ENCODE data around the gene ERC2.

ERC2 gene

DNA sequence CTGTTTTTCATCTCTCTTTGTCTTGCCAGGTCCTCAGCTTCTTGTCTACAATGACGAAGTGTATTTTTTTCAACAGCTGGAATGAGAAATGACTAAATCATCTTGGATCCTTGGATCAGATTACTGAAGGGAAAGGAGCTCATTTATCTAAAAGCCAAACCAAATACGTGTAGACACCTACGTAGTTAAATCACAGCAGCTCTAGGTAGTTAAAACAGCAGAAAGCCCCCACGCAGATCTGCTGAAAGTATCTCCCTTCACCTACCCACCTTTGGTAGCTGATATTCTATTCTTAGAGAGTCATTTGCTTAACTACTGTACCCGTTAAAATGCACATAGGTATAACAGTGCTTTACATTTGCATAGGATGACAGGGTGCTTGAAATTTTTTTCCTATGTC is 875.7 kb downstream of the ERC2 start:
- Histone ChIP-seq H3K4me1 (ENCODE audit: insufficient read depth, poor library complexity, severe bottlenecking) (peaks cover 2% of the 10 kb centered on the region), H3K27ac (ENCODE audit: poor library complexity, severe bottlenecking) (no peak overlapping the region), H3K27me3 (ENCODE audit: insufficient read depth, poor library complexity, severe bottlenecking) (no peaks in the 10 kb centered on the region), H3K4me3 (ENCODE audit: severe bottlenecking) (no peak overlapping the region), H3K9me3 (ENCODE audit: severe bottlenecking) (no peaks in the 10 kb centered on the region), H3K36me3 (ENCODE audit: low read depth) (no peaks in the 10 kb centered on the region)
- TF ChIP-seq, protein P1, sequence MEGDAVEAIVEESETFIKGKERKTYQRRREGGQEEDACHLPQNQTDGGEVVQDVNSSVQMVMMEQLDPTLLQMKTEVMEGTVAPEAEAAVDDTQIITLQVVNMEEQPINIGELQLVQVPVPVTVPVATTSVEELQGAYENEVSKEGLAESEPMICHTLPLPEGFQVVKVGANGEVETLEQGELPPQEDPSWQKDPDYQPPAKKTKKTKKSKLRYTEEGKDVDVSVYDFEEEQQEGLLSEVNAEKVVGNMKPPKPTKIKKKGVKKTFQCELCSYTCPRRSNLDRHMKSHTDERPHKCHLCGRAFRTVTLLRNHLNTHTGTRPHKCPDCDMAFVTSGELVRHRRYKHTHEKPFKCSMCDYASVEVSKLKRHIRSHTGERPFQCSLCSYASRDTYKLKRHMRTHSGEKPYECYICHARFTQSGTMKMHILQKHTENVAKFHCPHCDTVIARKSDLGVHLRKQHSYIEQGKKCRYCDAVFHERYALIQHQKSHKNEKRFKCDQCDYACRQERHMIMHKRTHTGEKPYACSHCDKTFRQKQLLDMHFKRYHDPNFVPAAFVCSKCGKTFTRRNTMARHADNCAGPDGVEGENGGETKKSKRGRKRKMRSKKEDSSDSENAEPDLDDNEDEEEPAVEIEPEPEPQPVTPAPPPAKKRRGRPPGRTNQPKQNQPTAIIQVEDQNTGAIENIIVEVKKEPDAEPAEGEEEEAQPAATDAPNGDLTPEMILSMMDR (IDR thresholded peaks at IDR 0.05; ENCODE audit: poor library complexity, severe bottlenecking): no peak
- ATAC-seq (ENCODE audit: low read depth): no peak
- DNase-seq (ENCODE audit: low spot score): no peak

DNA sequence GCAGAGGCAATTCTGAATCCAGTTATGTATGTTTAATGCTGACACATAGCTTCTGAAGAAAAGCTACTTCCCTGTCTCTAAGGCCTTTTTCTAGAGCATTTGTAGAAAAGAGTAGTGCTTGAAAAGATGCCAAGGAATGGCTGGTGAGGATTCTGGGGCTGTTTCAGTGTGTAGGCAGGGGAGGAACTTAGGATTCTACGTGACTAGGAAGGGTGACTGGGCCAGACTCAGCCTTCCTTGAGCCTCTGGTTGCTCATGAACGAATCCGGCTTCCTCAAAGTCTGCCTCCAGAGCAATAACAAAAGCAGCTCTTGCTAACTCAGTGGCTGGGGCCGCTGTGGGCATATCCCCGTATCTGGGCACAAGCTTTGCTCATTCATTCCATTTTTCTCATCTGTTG is 876.4 kb downstream of the ERC2 start:
- H3K27me3 ChIP-seq (ENCODE audit: insufficient read depth, poor library complexity, severe bottlenecking): no peaks in the 10 kb centered on the region
- DNase-seq (ENCODE audit: low spot score) (no peak), ATAC-seq (ENCODE audit: low read depth) (no peak)
- TF ChIP-seq, protein P1 (IDR thresholded peaks at IDR 0.05; ENCODE audit: poor library complexity, severe bottlenecking): no peak
- no peaks in the 10 kb centered on the region for H3K9me3 ChIP-seq (ENCODE audit: severe bottlenecking)
- no peaks in the 10 kb centered on the region for H3K4me1 ChIP-seq (ENCODE audit: insufficient read depth, poor library complexity, severe bottlenecking)
- H3K27ac ChIP-seq (ENCODE audit: poor library complexity, severe bottlenecking): no peak overlapping the region
- H3K4me3 ChIP-seq (ENCODE audit: severe bottlenecking): no peak overlapping the region
- no peaks in the 10 kb centered on the region for H3K36me3 ChIP-seq (ENCODE audit: low read depth)

DNA sequence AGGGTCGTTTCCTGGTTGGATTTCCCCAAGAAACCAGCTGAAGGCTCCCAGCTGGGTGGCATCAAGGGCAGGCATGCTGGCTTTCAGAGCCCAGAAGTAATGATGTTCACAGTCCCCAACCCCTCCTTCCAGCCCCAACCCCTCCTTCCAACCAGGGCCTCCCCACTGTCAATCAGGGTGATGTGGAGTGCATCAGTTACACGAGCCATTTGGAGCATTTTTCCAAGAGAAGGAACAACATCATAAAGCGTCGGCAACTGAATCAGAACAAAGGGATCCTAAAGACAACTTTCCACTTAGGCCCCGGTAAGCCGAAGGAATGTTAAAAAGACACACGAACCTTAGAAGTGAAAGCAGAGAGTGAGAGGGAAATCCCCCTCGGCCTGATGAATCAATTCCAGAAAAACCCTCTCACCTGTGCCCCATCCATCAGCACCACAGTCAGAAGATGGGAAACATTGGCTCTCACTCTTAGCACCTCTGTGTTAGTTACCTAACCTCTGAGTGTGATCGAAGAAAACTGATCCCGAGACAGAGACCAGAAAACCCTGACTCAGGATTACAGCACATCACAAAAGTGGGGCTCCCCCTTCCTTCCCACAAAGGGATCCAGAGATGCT is 880.0 kb downstream of the ERC2 start:
- H3K9me3 ChIP-seq (ENCODE audit: severe bottlenecking): no peaks in the 10 kb centered on the region
- no peaks in the 10 kb centered on the region for H3K27me3 ChIP-seq (ENCODE audit: insufficient read depth, poor library complexity, severe bottlenecking)
- no peak overlapping the region for H3K27ac ChIP-seq (ENCODE audit: poor library complexity, severe bottlenecking)
- ATAC-seq (ENCODE audit: low read depth) (no peak), DNase-seq (ENCODE audit: low spot score) (no peak)
- no peaks in the 10 kb centered on the region for H3K4me1 ChIP-seq (ENCODE audit: insufficient read depth, poor library complexity, severe bottlenecking)
- H3K36me3 ChIP-seq (ENCODE audit: low read depth): no peaks in the 10 kb centered on the region
- no peak overlapping the region for H3K4me3 ChIP-seq (ENCODE audit: severe bottlenecking)
- TF ChIP-seq, protein P1 (IDR thresholded peaks at IDR 0.05; ENCODE audit: poor library complexity, severe bottlenecking): no peak

DNA sequence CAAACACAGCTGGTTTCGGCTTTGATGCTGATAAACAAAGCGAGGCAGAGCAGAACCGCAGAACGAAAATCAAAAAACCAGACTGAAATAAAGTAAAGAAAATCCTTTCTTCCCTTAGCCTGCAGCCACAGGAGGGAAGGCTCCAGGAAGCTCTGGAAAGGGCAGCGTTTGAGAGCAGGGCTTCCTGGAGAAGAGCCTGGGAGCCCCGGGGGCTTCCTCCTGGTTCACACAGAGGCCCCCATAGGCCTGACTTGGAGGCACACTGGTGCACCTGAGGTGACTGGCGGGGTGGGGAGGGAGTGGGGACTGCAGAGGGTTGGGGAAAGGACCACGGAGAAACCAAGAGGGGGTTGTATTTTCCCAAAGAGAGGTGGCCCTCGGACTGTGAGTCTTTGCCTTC is 882.4 kb downstream of the ERC2 start:
- Histone ChIP-seq H3K27me3 (ENCODE audit: insufficient read depth, poor library complexity, severe bottlenecking) (no peaks in the 10 kb centered on the region), H3K4me3 (ENCODE audit: severe bottlenecking) (no peak overlapping the region), H3K27ac (ENCODE audit: poor library complexity, severe bottlenecking) (no peak overlapping the region), H3K36me3 (ENCODE audit: low read depth) (no peaks in the 10 kb centered on the region), H3K4me1 (ENCODE audit: insufficient read depth, poor library complexity, severe bottlenecking) (no peaks in the 10 kb centered on the region), H3K9me3 (ENCODE audit: severe bottlenecking) (no peaks in the 10 kb centered on the region)
- DNase-seq (ENCODE audit: low spot score) (no peak), ATAC-seq (ENCODE audit: low read depth) (no peak)
- TF ChIP-seq, protein P1 (IDR thresholded peaks at IDR 0.05; ENCODE audit: poor library complexity, severe bottlenecking): no peak

DNA sequence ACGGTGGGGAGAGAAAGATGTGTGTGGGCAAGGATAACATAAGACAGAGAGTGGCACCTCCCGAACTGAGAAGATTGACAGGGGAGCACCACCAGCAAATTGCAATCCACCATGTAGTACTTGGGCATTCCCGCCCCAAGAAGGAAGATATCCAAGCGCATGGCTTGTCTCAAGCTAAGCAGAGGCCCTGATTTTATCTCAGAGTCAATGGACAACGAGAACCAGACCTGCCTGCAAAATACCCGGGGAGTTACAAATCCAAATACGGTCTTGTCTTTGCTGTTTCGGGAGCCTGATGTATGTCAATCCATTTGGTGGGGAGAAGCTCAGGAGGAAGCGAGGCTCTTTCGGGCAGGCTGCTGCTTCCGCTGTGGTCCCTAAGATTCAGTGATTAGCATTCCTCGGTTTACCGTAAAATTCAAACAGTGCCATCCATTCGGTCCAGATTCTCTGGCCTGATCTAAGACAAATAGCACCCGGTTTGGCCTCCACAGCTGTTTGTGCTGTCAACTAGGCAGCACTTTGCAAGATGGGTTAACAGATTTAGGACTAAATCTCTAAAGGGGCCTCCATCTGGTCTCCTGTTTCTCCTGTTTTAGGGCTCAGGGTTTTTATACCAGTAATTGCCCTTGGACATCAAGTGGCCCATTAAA is 883.4 kb downstream of the ERC2 start:
- Histone ChIP-seq H3K4me3 (ENCODE audit: severe bottlenecking) (no peak overlapping the region), H3K36me3 (ENCODE audit: low read depth) (no peaks in the 10 kb centered on the region), H3K9me3 (ENCODE audit: severe bottlenecking) (no peaks in the 10 kb centered on the region), H3K27ac (ENCODE audit: poor library complexity, severe bottlenecking) (no peak overlapping the region), H3K27me3 (ENCODE audit: insufficient read depth, poor library complexity, severe bottlenecking) (no peaks in the 10 kb centered on the region), H3K4me1 (ENCODE audit: insufficient read depth, poor library complexity, severe bottlenecking) (no peaks in the 10 kb centered on the region)
- TF ChIP-seq, protein P1 (IDR thresholded peaks at IDR 0.05; ENCODE audit: poor library complexity, severe bottlenecking): no peak
- no peak for ATAC-seq (ENCODE audit: low read depth)
- no peak for DNase-seq (ENCODE audit: low spot score)

Data from RWPE2 (cell line).